ENCODE data around the gene IMPDH1. TPM values are rescaled to one million over a fixed set of nuclear protein-coding genes. Genes with fewer than 3 reads are reported as not detected.

IMPDH1 gene
- total and polyA plus RNA-seq, 9 of the 15 experiments (the other 6 are each of a cell fraction or from before 2014, with no cell fraction given): 0.80 to 118 (median 64.3) TPM

GRCh38 chr7:128409596-128410450 lies at the start of gene IMPDH1 (continued):
- TF ChIP-seq TAF15 (IDR thresholded peaks at IDR 0.05; ENCODE audit: low read depth, low read length): no peak
- no peak for TF ChIP-seq LARP7 (IDR thresholded peaks at IDR 0.05)
- no peak for TF ChIP-seq OTX1 (CRISPR knock-in tag; IDR thresholded peaks at IDR 0.05)
- no peak for TF ChIP-seq ZNF384 (IDR thresholded peaks at IDR 0.05; ENCODE audit: low read depth, low read length)
- TF ChIP-seq FOXJ3 (CRISPR knock-in tag; IDR thresholded peaks at IDR 0.05): no peak
- no peak for TF ChIP-seq HNRNPK (IDR thresholded peaks at IDR 0.05; ENCODE audit: low read depth, low read length, poor library complexity, severe bottlenecking)
- no peak for TF ChIP-seq ZNF347 (CRISPR knock-in tag; IDR thresholded peaks at IDR 0.05; ENCODE audit: low read depth)
- 0 out of 2 replicates have a peak, but pooled peaks have one; percentile 34 for TF ChIP-seq SMARCA5 (IDR thresholded peaks at IDR 0.05)
- no peak for TF ChIP-seq MXI1 (IDR thresholded peaks at IDR 0.05; ENCODE audit: low read depth, low read length)
- no peak for TF ChIP-seq MEF2A (IDR thresholded peaks at IDR 0.05; ENCODE audit: control insufficient read depth, low read depth, low read length)
- TF ChIP-seq KDM4B (IDR thresholded peaks at IDR 0.05; ENCODE audit: borderline replicate concordance in 2 of 2, low read depth in 1 of 2): peak in 1 of 2 experiments; percentile 54; a peak in 1 of 4 replicates
- peak in 1 of 2 experiments; percentile 99; a peak in 2 of 4 replicates for TF ChIP-seq ZNF639 (CRISPR knock-in tag; conservative IDR thresholded peaks at IDR 0.05 in 1 of 2, IDR thresholded peaks at IDR 0.05 in 1 of 2)
- TF ChIP-seq SRF (CRISPR knock-in tag; IDR thresholded peaks at IDR 0.05): peak in 1 of 2 experiments; percentile 54; a peak in 1 of 4 replicates
- 0 out of 2 replicates have a peak, but pooled peaks have one; percentile 21 for TF ChIP-seq ZNF212 (CRISPR knock-in tag; IDR thresholded peaks at IDR 0.05)
- TF ChIP-seq PHF8 (IDR thresholded peaks at IDR 0.05; ENCODE audit: borderline replicate concordance, low read length): peak; percentile 92; the same call in 1 of the 2 replicates
- TF ChIP-seq FOXM1 (IDR thresholded peaks at IDR 0.05; ENCODE audit: low read depth): no peak
- TF ChIP-seq FOXM1 (CRISPR knock-in tag; IDR thresholded peaks at IDR 0.05; ENCODE audit: low read depth): 0 out of 2 replicates have a peak, but pooled peaks have one; percentile 78
- no peak for TF ChIP-seq SAFB (IDR thresholded peaks at IDR 0.05; ENCODE audit: borderline replicate concordance, low read depth, low read length)
- peak; percentile 66; the same call in 1 of the 2 replicates for TF ChIP-seq RNF2 (IDR thresholded peaks at IDR 0.05)
- no peak for TF ChIP-seq TRIM25 (IDR thresholded peaks at IDR 0.05; ENCODE audit: borderline replicate concordance)
- TF ChIP-seq ZNF23 (CRISPR knock-in tag; IDR thresholded peaks at IDR 0.05): no peak
- peak; percentile 64; the same call in 1 of the 2 replicates for TF ChIP-seq SMARCE1 (IDR thresholded peaks at IDR 0.05)
- peak; percentile 84 for TF ChIP-seq SAP30 (IDR thresholded peaks at IDR 0.05; ENCODE audit: borderline replicate concordance, insufficient read depth, low read depth, low read length, poor library complexity, severe bottlenecking)
